GM12878 (cell line): Measurements from ENCODE around the gene MAN2B1.

Source experiments
- EP300 ChIP-seq, 2 experiments: fragments of 150-350 bp in 1 of 2; IDR thresholded peaks; 2 replicates each; pipeline ENCODE4 v1.6.1; 2011 to 2012; ENCODE audit warnings: low read depth in 2 of 2, low read length in 2 of 2, borderline replicate concordance in 1 of 2, improper control_type of control experiment in 1 of 2, inconsistent platforms in 1 of 2; ENCODE audit not compliant: control insufficient read depth in 1 of 2
- POLR2AphosphoS5 ChIP-seq: IDR thresholded peaks from 2 replicates; pipeline ENCODE4 v1.6.1; 2011; ENCODE audit warnings: mild to moderate bottlenecking, low read length, inconsistent platforms
- RELA ChIP-seq: fragments of 450-650 bp; IDR thresholded peaks from 2 replicates; pipeline ENCODE4 v1.8.0; 2014; ENCODE audit warnings: borderline replicate concordance; ENCODE audit not compliant: partially characterized antibody
- TF ChIP-seq, protein P1 (sequence below): IDR thresholded peaks from 2 replicates; pipeline ENCODE4 v1.6.1; 2011; ENCODE audit warnings: low read depth, mild to moderate bottlenecking, low read length, moderate library complexity, borderline replicate concordance; ENCODE audit errors: extremely low read depth
- TF ChIP-seq, protein P2 (sequence below), 3 experiments: IDR thresholded peaks in 2 of 3; conservative IDR thresholded peaks in 1 of 3; 2 replicates each; pipeline ENCODE4 v1.5.1; 2011; ENCODE audit warnings: low read depth in 3 of 3, low read length in 3 of 3, mild to moderate bottlenecking in 3 of 3, control low read depth in 2 of 3, moderate library complexity in 2 of 3, inconsistent platforms in 1 of 3, mixed read lengths in 1 of 3; ENCODE audit not compliant: control insufficient read depth in 2 of 3, insufficient read depth in 1 of 3; ENCODE audit errors: extremely low read depth in 1 of 3

DNA sequence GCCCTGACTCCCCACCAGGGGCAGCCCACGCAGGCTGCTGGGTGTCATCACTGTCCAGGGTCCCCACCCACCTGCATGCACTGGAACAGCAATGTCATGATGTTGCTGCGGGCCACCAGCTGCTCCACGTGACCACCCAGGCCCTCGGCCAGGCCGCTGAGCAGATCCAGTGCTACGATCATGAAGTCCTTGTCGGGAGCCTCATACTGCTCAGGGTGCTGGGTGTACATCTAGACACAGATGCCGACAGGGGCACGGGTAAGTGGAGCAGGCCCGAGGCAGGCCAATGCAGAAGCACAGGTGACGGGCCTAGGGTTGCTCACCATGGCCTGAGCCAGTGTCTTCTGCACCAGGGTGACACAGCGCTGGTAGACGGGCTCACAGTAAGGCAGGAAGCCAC is 38.6 kb upstream of the MAN2B1 start:
- TF ChIP-seq, protein P1, sequence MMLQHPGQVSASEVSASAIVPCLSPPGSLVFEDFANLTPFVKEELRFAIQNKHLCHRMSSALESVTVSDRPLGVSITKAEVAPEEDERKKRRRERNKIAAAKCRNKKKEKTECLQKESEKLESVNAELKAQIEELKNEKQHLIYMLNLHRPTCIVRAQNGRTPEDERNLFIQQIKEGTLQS: no peak
- TF ChIP-seq RELA (no peak), POLR2AphosphoS5 (no peak), EP300 (IDR thresholded peaks at IDR 0.05; ENCODE audit: borderline replicate concordance in 1 of 2, control insufficient read depth in 1 of 2, low read depth in 2 of 2, low read length in 2 of 2) (no peak)
- TF ChIP-seq, protein P2, sequence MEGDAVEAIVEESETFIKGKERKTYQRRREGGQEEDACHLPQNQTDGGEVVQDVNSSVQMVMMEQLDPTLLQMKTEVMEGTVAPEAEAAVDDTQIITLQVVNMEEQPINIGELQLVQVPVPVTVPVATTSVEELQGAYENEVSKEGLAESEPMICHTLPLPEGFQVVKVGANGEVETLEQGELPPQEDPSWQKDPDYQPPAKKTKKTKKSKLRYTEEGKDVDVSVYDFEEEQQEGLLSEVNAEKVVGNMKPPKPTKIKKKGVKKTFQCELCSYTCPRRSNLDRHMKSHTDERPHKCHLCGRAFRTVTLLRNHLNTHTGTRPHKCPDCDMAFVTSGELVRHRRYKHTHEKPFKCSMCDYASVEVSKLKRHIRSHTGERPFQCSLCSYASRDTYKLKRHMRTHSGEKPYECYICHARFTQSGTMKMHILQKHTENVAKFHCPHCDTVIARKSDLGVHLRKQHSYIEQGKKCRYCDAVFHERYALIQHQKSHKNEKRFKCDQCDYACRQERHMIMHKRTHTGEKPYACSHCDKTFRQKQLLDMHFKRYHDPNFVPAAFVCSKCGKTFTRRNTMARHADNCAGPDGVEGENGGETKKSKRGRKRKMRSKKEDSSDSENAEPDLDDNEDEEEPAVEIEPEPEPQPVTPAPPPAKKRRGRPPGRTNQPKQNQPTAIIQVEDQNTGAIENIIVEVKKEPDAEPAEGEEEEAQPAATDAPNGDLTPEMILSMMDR (IDR thresholded peaks at IDR 0.05 in 2 of 3, conservative IDR thresholded peaks at IDR 0.05 in 1 of 3; ENCODE audit: control insufficient read depth in 2 of 3, extremely low read depth in 1 of 3, insufficient read depth in 1 of 3, low read depth in 3 of 3, low read length in 3 of 3): no peak
